ENCODE measurements around the gene SORCS2. TPM values are rescaled to one million over a fixed set of nuclear protein-coding genes. Genes with fewer than 3 reads are reported as not detected.

Gene SORCS2
- total and polyA plus RNA-seq, 2 donors: 2.2 to 2.7 TPM

DNA sequence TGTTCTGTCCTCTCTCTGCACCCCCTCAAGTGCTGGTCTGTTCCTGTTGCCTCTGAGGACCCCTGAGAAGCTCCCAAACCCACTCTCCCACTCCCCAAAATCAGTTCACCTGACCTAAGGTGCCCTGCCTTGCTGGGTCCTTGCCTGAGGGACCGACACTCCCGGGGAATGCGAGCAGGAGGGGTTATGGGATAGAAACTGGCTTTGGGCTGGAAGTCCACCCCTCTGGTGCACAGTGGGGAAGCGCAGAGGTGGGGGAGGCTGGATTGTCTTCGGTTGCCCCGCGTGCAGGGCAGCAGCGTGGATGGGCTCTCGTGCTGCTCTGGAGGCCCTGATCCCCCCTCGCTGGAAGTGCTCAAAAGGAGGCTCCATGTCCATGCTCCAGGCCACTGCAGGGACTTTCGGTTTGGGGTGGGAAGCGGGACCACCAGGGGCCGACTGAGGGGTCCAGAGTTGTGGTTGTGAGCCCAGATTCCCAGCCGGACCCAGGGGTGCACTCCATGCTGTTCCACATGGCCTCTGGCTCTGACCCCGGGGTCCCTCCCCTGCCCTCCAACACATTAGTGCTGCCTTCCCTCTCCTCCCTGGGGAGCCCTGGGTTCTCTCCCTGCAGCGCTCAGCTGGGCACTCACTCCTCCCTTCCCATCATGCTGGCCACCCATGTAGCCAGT is 7.6 kb downstream of the SORCS2 start:
- DNase-seq (ENCODE audit: low read depth in 6 of 9, low spot score in 9 of 9): no peak
- H3K27ac ChIP-seq (ENCODE audit: low read depth in 1 of 2, low read length in 1 of 2): no peak overlapping the region
- 85% methylated on average over 16 of the region's 16 CpGs for WGBS
- peaks cover 0 to 19% of the 10 kb centered on the region in 2 donors for H3K27me3 ChIP-seq (ENCODE audit: control insufficient read depth in 2 of 2, insufficient read depth in 1 of 2, low read length in 1 of 2)
- no peaks in the 10 kb centered on the region for H3K36me3 ChIP-seq (ENCODE audit: control insufficient read depth in 2 of 2, insufficient read depth in 2 of 2, low read length in 1 of 2)
- peaks cover 0 to 8% of the 10 kb centered on the region in 2 donors for H3K4me1 ChIP-seq (ENCODE audit: control insufficient read depth in 2 of 2, insufficient read depth in 2 of 2, low read length in 2 of 2)
- no peak overlapping the region for H3K4me3 ChIP-seq (ENCODE audit: low read length in 2 of 2)
- no peaks in the 10 kb centered on the region for H3K9me3 ChIP-seq (ENCODE audit: control insufficient read depth in 2 of 2, insufficient read depth in 1 of 2, low read length in 1 of 2)

GRCh38 chr4:7200801-7201200 is 8.5 kb downstream of the SORCS2 start:
- Histone ChIP-seq H3K4me1 (ENCODE audit: control insufficient read depth in 2 of 2, insufficient read depth in 2 of 2, low read length in 2 of 2) (peaks cover 0 to 6% of the 10 kb centered on the region in 2 donors), H3K36me3 (ENCODE audit: control insufficient read depth in 2 of 2, insufficient read depth in 2 of 2, low read length in 1 of 2) (no peaks in the 10 kb centered on the region), H3K9me3 (ENCODE audit: control insufficient read depth in 2 of 2, insufficient read depth in 1 of 2, low read length in 1 of 2) (no peaks in the 10 kb centered on the region), H3K27me3 (ENCODE audit: control insufficient read depth in 2 of 2, insufficient read depth in 1 of 2, low read length in 1 of 2) (peaks cover 0 to 13% of the 10 kb centered on the region in 2 donors), H3K27ac (ENCODE audit: low read depth in 1 of 2, low read length in 1 of 2) (no peak overlapping the region), H3K4me3 (ENCODE audit: low read length in 2 of 2) (no peak overlapping the region)
- no peak for DNase-seq (ENCODE audit: low read depth in 6 of 9, low spot score in 9 of 9)
- WGBS: 93% methylated on average over 12 of the region's 12 CpGs

GRCh38 chr4:7201420-7202305 is 9.3 kb downstream of the SORCS2 start:
- no peaks in the 10 kb centered on the region for H3K9me3 ChIP-seq (ENCODE audit: control insufficient read depth in 2 of 2, insufficient read depth in 1 of 2, low read length in 1 of 2)
- no peak overlapping the region for H3K4me3 ChIP-seq (ENCODE audit: low read length in 2 of 2)
- H3K36me3 ChIP-seq (ENCODE audit: control insufficient read depth in 2 of 2, insufficient read depth in 2 of 2, low read length in 1 of 2): no peaks in the 10 kb centered on the region
- WGBS: 61% methylated on average over 29 of the region's 29 CpGs
- H3K27ac ChIP-seq (ENCODE audit: low read depth in 1 of 2, low read length in 1 of 2): no peak overlapping the region
- H3K27me3 ChIP-seq (ENCODE audit: control insufficient read depth in 2 of 2, insufficient read depth in 1 of 2, low read length in 1 of 2): peaks cover 0 to 10% of the 10 kb centered on the region in 2 donors
- no peak for DNase-seq (ENCODE audit: low read depth in 6 of 9, low spot score in 9 of 9)
- peaks cover 0 to 8% of the 10 kb centered on the region in 2 donors for H3K4me1 ChIP-seq (ENCODE audit: control insufficient read depth in 2 of 2, insufficient read depth in 2 of 2, low read length in 2 of 2)

DNA sequence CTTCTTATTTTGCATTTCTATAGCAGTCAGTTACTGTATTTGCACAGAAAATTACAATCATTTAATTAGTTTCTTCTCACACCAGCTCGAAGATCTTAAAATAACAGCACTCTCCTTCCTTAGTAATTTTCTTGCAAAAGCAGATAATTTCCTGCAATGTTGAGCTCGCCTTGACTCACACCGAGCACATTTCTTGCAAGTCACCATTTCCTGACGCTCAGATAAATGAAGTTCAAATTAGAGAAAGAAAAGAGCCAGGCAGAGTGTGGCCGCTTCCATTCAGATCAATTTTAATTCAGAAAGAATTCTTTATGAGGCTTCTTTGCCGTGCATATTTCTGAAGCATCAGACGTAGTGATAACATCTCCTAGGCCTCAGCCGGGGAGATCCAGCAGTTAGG is 10.1 kb downstream of the SORCS2 start:
- Histone ChIP-seq H3K4me1 (ENCODE audit: control insufficient read depth in 2 of 2, insufficient read depth in 2 of 2, low read length in 2 of 2) (peaks cover 0 to 4% of the 10 kb centered on the region in 2 donors), H3K27me3 (ENCODE audit: control insufficient read depth in 2 of 2, insufficient read depth in 1 of 2, low read length in 1 of 2) (peaks cover 0 to 10% of the 10 kb centered on the region in 2 donors), H3K9me3 (ENCODE audit: control insufficient read depth in 2 of 2, insufficient read depth in 1 of 2, low read length in 1 of 2) (no peaks in the 10 kb centered on the region), H3K36me3 (ENCODE audit: control insufficient read depth in 2 of 2, insufficient read depth in 2 of 2, low read length in 1 of 2) (no peaks in the 10 kb centered on the region), H3K27ac (ENCODE audit: low read depth in 1 of 2, low read length in 1 of 2) (no peak overlapping the region), H3K4me3 (ENCODE audit: low read length in 2 of 2) (no peak overlapping the region)
- WGBS: 47% methylated on average over 8 of the region's 8 CpGs
- DNase-seq (ENCODE audit: low read depth in 6 of 9, low spot score in 9 of 9): no peak

DNA sequence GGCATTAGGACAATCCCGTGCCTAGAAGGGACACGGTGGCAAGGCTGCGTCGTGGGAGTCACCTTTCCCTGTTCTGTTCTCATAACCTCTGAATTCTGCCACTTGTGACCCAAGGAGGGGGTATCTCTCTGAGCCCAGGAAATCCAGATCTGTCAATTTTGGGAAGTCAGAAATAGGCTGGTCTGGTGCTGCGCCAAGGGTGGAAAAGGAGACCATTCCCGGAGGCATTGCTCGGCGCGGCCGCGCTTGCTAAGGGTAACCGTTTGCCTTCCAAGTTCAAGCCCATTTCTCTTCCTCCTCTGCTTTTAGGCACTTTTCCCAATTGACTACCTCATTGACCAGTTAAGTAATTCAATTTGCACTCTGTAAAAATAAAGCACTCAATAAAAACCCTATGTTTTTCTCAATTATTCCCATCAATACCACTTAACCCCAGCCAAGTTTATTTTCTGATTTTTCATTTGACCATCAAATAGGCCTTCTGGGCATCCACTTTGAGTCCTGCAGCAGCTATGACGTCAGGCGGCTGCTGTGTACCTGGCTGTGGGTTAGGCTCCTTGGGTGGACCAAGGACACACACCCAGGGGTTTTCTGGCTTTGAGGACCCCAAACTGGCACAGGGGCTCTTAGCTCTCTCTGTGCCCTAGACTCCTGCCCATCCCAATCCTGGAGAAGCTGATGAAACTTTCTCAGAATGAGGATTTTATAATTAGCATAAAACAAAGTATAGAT is 12.5 kb downstream of the SORCS2 start:
- 98% methylated on average over 14 of the region's 14 CpGs for WGBS
- Histone ChIP-seq H3K27me3 (ENCODE audit: control insufficient read depth in 2 of 2, insufficient read depth in 1 of 2, low read length in 1 of 2) (peaks cover 0 to 7% of the 10 kb centered on the region in 2 donors), H3K36me3 (ENCODE audit: control insufficient read depth in 2 of 2, insufficient read depth in 2 of 2, low read length in 1 of 2) (no peaks in the 10 kb centered on the region), H3K27ac (ENCODE audit: low read depth in 1 of 2, low read length in 1 of 2) (no peak overlapping the region), H3K9me3 (ENCODE audit: control insufficient read depth in 2 of 2, insufficient read depth in 1 of 2, low read length in 1 of 2) (no peaks in the 10 kb centered on the region), H3K4me1 (ENCODE audit: control insufficient read depth in 2 of 2, insufficient read depth in 2 of 2, low read length in 2 of 2) (peaks cover 0 to 7% of the 10 kb centered on the region in 2 donors), H3K4me3 (ENCODE audit: low read length in 2 of 2) (no peak overlapping the region)
- no peak for DNase-seq (ENCODE audit: low read depth in 6 of 9, low spot score in 9 of 9)

GRCh38 chr4:7206385-7206784 is 14.0 kb downstream of the SORCS2 start:
- Histone ChIP-seq H3K4me3 (ENCODE audit: low read length in 2 of 2) (no peak overlapping the region), H3K27me3 (ENCODE audit: control insufficient read depth in 2 of 2, insufficient read depth in 1 of 2, low read length in 1 of 2) (peaks cover 0 to 7% of the 10 kb centered on the region in 2 donors), H3K36me3 (ENCODE audit: control insufficient read depth in 2 of 2, insufficient read depth in 2 of 2, low read length in 1 of 2) (no peaks in the 10 kb centered on the region), H3K9me3 (ENCODE audit: control insufficient read depth in 2 of 2, insufficient read depth in 1 of 2, low read length in 1 of 2) (no peaks in the 10 kb centered on the region), H3K27ac (ENCODE audit: low read depth in 1 of 2, low read length in 1 of 2) (peak overlapping the region in 1 of 2 donors; percentile 51), H3K4me1 (ENCODE audit: control insufficient read depth in 2 of 2, insufficient read depth in 2 of 2, low read length in 2 of 2) (peaks cover 0 to 7% of the 10 kb centered on the region in 2 donors)
- 49% methylated on average over 9 of the region's 9 CpGs for WGBS
- DNase-seq (ENCODE audit: low read depth in 6 of 9, low spot score in 9 of 9): no peak

GRCh38 chr4:7206911-7207567 is 14.7 kb downstream of the SORCS2 start:
- H3K36me3 ChIP-seq (ENCODE audit: control insufficient read depth in 2 of 2, insufficient read depth in 2 of 2, low read length in 1 of 2): no peaks in the 10 kb centered on the region
- DNase-seq (ENCODE audit: low read depth in 6 of 9, low spot score in 9 of 9): no peak
- H3K27ac ChIP-seq (ENCODE audit: low read depth in 1 of 2, low read length in 1 of 2): peak overlapping the region in 1 of 2 donors; percentile 66
- no peak overlapping the region for H3K4me3 ChIP-seq (ENCODE audit: low read length in 2 of 2)
- 68% methylated on average over 21 of the region's 21 CpGs for WGBS
- H3K27me3 ChIP-seq (ENCODE audit: control insufficient read depth in 2 of 2, insufficient read depth in 1 of 2, low read length in 1 of 2): peaks cover 0 to 3% of the 10 kb centered on the region in 2 donors
- H3K9me3 ChIP-seq (ENCODE audit: control insufficient read depth in 2 of 2, insufficient read depth in 1 of 2, low read length in 1 of 2): no peaks in the 10 kb centered on the region
- H3K4me1 ChIP-seq (ENCODE audit: control insufficient read depth in 2 of 2, insufficient read depth in 2 of 2, low read length in 2 of 2): peaks cover 0 to 7% of the 10 kb centered on the region in 2 donors

GRCh38 chr4:7207628-7208231 is 15.4 kb downstream of the SORCS2 start:
- H3K4me1 ChIP-seq (ENCODE audit: control insufficient read depth in 2 of 2, insufficient read depth in 2 of 2, low read length in 2 of 2): peaks cover 0 to 7% of the 10 kb centered on the region in 2 donors
- 83% methylated on average over 11 of the region's 11 CpGs for WGBS
- no peak for DNase-seq (ENCODE audit: low read depth in 6 of 9, low spot score in 9 of 9)

More at GRCh38 chr4:7207628-7208231, 15.4 kb downstream of the SORCS2 start:
- Histone ChIP-seq H3K27ac (ENCODE audit: low read depth in 1 of 2, low read length in 1 of 2) (peak overlapping the region in 1 of 2 donors; percentile 66), H3K4me3 (ENCODE audit: low read length in 2 of 2) (no peak overlapping the region), H3K9me3 (ENCODE audit: control insufficient read depth in 2 of 2, insufficient read depth in 1 of 2, low read length in 1 of 2) (no peaks in the 10 kb centered on the region), H3K36me3 (ENCODE audit: control insufficient read depth in 2 of 2, insufficient read depth in 2 of 2, low read length in 1 of 2) (no peaks in the 10 kb centered on the region), H3K27me3 (ENCODE audit: control insufficient read depth in 2 of 2, insufficient read depth in 1 of 2, low read length in 1 of 2) (peaks cover 0 to 3% of the 10 kb centered on the region in 2 donors)

Data from thymus (tissue), 11 donors.